ENCODE results near the gene ADCY5.
"Not testable (repeated sequence)": the region's sequence is repeated elsewhere in the genome, so short reads cannot be mapped to it uniquely, and the experiment has no call there.

ADCY5 gene

DNA sequence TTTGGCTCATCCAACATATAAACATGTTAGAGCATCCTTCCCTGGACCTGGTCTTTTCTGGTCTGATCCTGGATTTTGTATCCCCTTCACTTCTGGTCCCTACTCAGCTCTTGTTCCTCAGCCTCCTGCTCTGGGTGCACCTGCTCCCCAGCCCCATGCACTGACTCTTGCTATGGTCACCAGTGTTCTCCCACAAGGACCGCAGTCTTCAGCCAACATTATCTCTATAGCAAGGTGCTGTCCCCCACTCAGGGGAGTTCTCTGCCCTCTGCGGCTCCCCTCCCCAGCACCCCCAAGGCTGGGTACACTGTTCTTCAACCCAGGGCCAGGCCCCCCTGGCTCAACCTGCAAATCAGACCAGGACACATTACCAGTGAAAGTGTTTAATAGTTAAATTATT lies 167.0 kb downstream of the ADCY5 start:
- no peak for DNase-seq

DNA sequence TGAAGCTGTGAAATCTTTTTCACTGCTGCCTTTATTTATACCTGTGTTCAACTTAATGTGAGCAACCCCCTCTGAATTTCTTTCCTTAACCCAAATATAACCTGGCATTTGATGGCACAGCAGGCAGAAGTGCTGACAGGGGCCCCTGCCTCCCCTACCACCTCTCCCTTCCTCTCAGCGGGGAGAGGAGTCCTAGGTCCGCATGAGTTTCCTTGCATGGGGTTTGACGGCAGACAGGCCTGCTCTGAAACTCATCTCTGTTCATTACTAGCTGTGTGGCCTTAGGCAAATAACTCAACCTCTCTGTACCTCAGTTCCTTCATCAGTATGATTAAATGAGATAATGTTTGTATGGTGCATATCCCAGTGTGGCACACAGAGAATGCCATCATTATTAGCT lies 167.5 kb downstream of the ADCY5 start:
- DNase-seq, result no peak

GRCh38 chr3:123279121-123279520 lies 169.8 kb downstream of the ADCY5 start:
- no peak for DNase-seq

DNA sequence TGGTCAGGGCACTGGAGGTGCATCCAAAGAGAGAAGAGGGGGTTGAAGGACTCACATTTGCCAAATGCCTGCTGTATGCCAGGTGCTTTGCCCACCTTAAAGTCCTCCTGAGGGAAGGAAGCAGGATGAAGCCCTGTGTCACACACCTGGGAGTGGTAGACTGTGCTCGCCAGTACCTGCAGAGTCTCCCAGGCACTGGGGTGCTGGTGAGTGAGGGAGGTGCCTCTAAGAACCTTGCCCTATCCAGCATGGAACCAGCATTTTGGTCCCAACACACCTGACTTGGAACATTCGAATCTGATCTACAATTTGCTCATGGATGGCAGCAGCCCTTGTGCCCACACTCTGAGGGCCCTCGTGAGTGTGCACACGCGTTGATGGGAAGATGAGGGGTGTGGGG lies 170.4 kb downstream of the ADCY5 start:
- no peak for DNase-seq

GRCh38 chr3:123277106-123277505 lies 171.8 kb downstream of the ADCY5 start:
- DNase-seq, result no peak

- no peak for DNase-seq
Measured at GRCh38 chr3:123276346-123277006, 172.4 kb downstream of the ADCY5 start.

DNA sequence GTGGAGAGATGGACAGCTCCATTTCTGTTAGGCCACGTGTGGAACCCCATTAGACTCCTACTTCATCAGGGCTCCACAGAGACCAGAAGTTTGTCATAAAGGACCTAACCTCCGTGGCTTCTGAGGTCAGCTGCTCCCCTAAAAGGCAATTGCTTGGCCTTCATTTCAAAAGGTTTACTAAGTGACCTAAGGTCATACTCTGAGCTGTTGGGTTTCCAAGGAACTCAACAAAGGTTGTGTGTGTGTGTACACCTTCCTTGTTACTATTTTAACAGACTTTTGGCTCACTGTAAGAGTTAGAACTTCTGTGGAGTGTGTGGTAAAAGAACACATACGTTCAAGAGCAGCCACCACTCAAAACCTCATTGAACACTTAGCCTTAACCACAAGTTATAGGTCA lies 173.2 kb downstream of the ADCY5 start:
- DNase-seq, result no peak

DNA sequence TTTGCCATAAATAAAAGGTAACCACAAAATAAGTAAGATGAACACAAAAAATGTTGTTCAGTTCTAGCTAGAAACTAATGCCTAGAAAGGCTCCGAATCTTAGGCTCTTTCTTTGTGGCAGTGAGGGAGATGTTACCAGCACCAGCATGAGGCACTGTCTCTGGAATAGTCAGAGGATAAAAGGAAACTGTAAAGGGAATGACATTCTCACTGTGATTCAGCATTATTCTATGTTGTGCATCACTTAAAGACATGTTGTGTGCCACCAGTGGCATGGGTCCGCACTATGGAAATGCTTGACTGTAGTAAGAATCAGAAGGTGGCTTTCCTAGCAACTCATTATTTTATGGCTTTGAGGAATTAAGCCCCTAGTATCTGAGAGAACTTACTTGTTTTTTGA lies 176.3 kb downstream of the ADCY5 start:
- no peak for DNase-seq

DNA sequence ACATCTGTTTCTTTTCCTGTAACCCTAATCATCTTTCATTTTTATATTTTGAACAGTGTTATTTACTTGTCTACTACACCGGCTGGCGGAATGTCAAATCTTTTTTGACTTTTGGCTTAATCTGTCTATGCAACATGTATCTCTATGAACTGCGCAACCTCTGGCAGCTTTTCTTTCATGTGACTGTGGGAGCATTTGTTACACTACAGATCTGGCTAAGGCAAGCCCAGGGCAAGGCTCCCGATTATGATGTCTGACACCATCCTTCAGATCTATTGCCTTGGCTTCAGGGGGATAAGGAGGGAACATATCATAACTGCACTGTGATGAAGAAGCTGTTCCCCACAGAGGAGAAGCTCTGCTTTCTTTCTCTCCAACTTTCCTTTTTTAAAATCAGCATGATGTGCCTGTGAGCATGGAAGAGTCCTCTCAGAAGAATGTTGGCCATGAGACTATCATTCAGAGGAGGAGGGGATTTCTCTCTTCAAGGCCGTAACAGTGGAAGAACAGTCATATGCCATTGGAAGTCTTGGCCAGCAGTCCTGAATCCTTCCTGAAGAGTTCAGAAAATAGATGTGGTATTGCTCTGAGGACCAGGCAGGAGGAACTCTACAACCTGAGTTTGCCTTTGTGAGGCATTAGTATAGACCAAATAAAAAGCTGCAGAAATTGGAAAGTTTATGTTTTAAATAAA lies 177.3 kb downstream of the ADCY5 start:
- DNase-seq, result no peak

DNA sequence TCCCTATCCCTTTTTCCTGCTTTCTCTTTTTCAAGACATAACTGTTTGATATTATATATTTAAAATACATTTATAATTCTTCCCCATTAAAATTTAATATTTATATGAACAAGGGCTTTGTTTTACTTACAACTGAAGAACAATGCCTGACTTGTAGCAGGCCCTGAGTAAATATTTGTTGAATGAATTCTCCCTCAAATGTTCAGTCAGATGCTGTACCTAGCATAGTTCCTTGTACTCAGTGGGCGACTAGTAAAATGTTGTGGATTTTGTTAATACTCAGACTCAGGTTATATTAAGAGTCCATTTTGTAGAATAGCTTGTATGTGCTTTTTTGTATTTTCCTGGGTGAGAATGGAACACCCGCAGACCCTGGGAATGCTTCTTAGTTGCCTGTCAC lies 178.1 kb downstream of the ADCY5 start:
- DNase-seq, result no peak

DNA sequence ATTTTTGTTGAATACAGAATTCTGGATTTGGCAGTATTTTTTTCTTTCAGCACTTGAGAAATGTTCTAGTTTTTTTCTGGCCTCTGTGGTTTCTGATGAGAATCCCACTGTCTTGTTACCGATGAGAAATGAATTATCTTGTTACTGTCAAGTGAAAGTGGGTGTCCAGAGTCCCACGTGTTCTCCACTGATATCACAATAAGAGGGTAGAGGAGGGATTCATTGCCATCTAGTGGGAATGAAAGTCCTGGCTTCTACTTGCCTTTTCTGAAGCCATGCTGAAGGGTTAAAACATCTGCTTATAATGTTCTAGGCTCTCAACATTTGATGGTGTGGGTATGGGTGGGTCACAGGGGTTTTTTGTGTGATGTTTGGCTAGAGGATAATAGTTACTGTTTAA lies 181.1 kb downstream of the ADCY5 start:
- DNase-seq, result peak; percentile 9

- DNase-seq, result no peak
Measured at GRCh38 chr3:123263941-123264340, 184.9 kb downstream of the ADCY5 start.

DNA sequence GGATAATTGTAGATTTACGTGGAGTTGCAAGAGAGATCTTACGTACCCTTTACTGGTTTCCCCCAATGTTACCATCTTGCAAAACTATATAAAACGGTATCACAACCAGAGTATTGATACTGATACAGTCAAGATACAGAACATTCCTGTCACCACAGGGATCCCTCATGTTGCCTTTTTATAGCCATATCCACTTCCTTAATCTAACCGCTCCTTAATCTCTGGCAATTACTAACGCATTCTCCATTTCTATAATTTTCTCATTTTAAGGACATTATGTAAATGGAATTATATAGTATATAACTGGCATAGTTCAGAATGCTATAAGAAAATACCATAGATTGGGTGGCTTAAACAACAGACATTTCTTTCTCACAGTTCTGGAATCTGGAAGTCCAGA lies 186.0 kb downstream of the ADCY5 start:
- DNase-seq, result no peak

DNA sequence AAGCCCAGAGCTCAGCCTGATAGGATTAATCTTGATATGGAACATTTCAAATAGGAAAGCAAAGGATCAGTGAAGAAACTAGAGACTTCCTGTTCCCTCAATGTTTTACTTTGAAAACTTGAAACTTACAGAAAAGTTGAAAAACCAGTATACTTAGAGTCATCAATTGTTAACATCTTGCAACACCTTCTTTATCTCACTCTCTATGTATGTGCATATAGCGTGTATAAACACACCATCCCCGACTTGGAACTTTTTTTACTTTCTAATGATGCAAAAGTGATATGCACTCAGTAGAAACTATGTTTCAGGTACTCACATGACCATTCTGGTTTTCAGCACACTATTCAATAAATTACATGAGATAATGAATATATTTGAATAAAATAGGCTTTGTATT lies 186.7 kb downstream of the ADCY5 start:
- DNase-seq, result no peak

GRCh38 chr3:123261666-123262065 lies 187.2 kb downstream of the ADCY5 start:
- no peak for DNase-seq

GRCh38 chr3:123258811-123259420 lies 190.0 kb downstream of the ADCY5 start:
- peak; percentile 73 for DNase-seq

DNA sequence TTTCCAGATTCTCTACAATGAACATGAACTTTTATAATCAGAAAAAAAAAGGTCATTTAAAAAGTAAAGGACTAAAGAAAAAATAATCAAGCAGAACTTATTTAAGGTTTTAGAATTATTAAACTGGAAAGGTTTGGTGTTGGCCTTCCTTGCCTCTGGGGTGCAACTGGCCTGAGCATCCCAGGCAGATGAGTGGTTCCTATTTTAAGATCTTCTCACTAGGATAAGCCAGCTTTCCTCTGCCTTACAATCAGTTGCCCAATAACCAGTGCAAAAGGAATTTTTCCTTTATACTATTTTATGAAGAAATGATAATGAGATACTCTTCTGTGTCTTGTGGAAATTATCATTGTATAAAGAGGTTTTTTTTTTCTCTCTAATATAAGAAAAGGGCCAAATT lies 190.5 kb downstream of the ADCY5 start:
- no peak for DNase-seq

GRCh38 chr3:123256256-123256655 lies 192.6 kb downstream of the ADCY5 start:
- no peak for DNase-seq

DNA sequence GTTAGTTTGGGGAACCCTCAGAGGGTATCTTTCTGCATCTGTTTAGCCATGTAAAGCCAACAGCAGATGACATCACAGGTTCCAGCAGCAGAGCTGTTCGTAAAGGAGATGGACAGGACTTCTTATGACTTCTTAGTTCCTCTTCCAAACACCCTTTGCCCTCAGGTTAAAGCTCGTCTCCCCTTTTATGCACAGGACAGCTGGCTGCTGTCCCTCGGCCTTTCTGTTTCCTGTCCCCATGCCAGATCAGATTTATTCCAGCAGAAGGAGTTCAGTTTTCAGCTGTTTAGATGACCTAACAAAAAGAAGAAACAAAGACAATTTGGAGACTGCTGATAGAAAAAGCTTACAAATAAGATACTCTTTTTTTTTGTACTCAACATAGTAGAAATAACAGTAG lies 202.0 kb downstream of the ADCY5 start:
- DNase-seq, result no peak

DNA sequence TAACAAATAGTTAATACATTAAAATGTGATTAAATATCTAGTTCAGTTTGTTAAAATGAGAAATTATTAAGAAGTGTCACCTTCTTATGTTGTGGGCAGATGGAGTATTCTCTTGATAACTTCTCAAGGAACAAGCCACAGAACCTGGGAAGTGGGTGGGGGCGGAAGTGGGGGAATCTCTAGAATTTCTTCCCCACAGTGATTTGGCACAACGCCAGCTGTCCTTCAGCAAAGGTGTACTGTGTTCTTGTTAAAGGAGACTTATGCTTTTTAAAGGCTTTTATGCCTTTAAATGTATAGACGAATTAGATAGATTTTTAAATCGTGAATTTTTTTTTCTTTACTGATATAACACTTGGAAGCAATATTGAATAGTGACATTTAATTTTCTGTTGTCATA lies 204.8 kb downstream of the ADCY5 start:
- DNase-seq, result peak; percentile 44

DNA sequence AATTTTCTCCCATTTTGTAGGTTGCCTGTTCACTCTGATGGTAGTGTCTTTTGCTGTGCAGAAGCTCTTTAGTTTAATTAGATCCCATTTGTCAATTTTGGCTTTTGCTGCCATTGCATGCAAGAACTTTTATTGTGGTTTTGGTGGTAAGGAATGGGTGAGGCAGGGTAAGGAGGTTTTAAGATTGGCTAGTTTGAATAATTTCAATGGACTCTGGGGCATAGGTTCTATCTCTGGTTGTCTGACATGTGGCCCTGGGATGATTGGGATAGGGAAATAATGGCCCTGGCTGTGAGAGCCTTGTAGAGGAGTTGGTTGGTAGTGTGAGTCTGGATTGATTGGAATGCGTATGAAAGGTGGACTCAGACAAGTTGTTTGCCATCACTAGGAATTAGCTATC lies 209.1 kb downstream of the ADCY5 start:
- no peak for DNase-seq

- not testable (repeated sequence) for DNase-seq
Measured at GRCh38 chr3:123239186-123239585, 209.7 kb downstream of the ADCY5 start.

GRCh38 chr3:123236902-123237301 lies 212.0 kb downstream of the ADCY5 start:
- DNase-seq, result no peak
